ENCODE results near the gene DRD1.
"Not testable (repeated sequence)": the region's sequence is repeated elsewhere in the genome, so short reads cannot be mapped to it uniquely, and the experiment has no call there.

DRD1 gene

DNA sequence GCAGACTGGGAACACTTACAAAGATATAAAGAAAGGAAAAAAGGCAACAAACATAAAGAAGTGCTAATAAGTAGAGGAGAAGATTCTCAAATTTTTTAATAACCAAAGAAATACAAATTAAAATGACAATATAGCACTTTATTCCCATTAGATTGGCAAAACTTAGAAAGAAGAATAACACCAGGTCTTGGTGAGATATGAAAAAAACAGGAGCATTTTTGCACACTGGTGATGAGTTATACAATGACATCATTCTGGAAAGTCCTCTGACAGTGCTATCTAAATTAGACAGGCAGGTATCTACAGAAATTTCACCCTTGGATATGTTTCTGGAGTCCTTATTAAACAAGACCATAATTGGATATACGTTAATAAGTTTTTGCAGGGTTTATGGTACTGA lies 24.9 kb upstream of the DRD1 start:
- no peak for DNase-seq (ENCODE audit: low read depth in 2 of 2, low spot score in 1 of 2)

- DNase-seq (ENCODE audit: low read depth in 2 of 2, low spot score in 1 of 2) = no peak
These were observed 24.2 kb upstream of the DRD1 start for GRCh38 chr5:175467983-175468690.

GRCh38 chr5:175466700-175467318 lies 22.8 kb upstream of the DRD1 start:
- no peak for DNase-seq (ENCODE audit: low read depth in 2 of 2, low spot score in 1 of 2)

GRCh38 chr5:175465282-175465681 lies 21.3 kb upstream of the DRD1 start:
- no peak for DNase-seq (ENCODE audit: low read depth in 2 of 2, low spot score in 1 of 2)

- DNase-seq (ENCODE audit: low read depth in 2 of 2, low spot score in 1 of 2) = no peak
These were observed 20.9 kb upstream of the DRD1 start for GRCh38 chr5:175464942-175465233.

GRCh38 chr5:175464074-175464941 lies 20.3 kb upstream of the DRD1 start:
- peak; percentile 11 to 33 for DNase-seq (ENCODE audit: low read depth in 2 of 2, low spot score in 1 of 2)

DNA sequence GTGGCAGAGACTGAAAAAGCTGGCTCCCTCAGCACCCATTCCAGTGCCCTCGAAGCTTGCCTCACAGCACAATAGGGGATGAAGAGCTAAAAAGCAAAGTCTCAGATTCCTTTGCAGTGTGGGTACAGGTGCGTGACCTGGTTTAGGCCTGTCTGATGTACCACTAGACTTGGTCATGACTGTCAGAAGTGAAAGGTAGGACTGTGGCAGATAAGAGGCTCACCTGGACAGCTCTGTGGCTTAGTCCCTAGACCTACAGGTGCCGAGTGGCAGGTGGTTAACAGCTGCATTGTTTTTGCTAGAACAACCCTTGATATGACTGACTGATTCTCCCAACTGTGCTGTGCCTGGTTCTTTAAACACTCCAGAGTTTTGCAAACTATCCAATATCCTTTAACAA lies 19.7 kb upstream of the DRD1 start:
- DNase-seq (ENCODE audit: low read depth in 2 of 2, low spot score in 1 of 2) = no peak

DNA sequence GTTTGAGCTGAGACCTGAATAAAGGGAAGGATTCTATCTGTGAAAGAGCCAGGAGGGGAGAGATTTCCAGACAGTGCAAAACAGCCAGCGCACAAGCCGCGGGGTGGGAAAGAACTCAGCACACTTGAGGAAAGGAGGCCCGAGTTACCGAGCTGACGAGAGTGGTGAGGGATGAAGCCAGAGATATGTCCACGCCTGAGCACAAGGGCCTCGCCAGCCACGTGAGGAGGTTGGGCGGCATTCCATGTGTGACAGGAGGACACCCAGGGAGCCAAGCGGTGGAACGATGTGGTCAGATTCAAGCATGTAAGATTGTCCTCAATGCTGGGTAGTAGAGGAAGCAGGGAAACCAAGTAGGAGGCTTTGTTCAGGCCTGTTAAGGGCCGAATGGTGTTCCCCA lies 17.4 kb upstream of the DRD1 start:
- no peak for DNase-seq (ENCODE audit: low read depth in 2 of 2, low spot score in 1 of 2)

DNA sequence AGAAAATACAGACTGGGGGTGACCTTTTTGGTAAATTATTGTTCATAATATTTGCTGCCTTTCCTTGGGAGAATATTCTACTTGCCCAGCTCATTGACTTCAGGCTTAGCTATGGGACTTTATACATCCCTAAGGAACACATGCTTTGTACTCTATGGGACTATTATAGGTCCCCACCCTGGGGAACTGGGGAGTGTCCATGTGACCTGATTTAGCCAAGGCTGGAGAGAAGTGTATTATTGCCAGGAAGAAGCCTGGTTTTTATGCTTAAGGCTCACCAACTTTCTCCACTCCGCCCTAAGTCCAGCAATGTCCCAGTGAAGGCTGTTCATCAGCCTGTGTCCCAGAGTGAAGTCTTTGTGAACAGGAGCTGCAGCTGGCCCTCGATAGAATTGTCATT lies 16.6 kb upstream of the DRD1 start:
- DNase-seq (ENCODE audit: low read depth in 2 of 2, low spot score in 1 of 2) = no peak

- DNase-seq (ENCODE audit: low read depth in 2 of 2, low spot score in 1 of 2) = no peak
These were observed 16.1 kb upstream of the DRD1 start for GRCh38 chr5:175460126-175460525.

DNA sequence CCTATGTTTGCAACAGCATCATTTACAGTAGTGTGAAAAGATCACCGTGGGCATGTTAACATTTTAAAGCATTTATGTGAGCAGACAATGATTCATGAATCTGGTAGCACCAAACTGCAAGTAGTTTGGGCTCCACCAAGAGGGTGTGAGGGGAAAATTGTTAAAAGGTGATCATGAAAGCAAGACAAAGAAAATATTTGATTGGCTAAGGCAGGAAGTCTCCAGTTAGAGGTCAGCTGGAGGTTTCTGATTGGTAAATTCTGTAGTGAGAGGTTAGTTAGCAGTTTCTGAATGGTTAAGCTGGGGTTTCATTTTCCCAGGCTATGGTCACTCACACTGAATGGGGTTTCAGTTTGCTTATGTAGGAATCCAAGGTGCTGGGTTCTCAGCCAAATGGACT lies 13.5 kb upstream of the DRD1 start:
- no peak for DNase-seq (ENCODE audit: low read depth in 2 of 2, low spot score in 1 of 2)

- DNase-seq (ENCODE audit: low read depth in 2 of 2, low spot score in 1 of 2) = no peak
These were observed 12.2 kb upstream of the DRD1 start for GRCh38 chr5:175456105-175456742.

- DNase-seq (ENCODE audit: low read depth in 2 of 2, low spot score in 1 of 2) = not testable (repeated sequence)
These were observed 10.4 kb upstream of the DRD1 start for GRCh38 chr5:175454338-175454737.

- no peak for DNase-seq (ENCODE audit: low read depth in 2 of 2, low spot score in 1 of 2)
These were observed 8.2 kb upstream of the DRD1 start for GRCh38 chr5:175452166-175452565.

DNA sequence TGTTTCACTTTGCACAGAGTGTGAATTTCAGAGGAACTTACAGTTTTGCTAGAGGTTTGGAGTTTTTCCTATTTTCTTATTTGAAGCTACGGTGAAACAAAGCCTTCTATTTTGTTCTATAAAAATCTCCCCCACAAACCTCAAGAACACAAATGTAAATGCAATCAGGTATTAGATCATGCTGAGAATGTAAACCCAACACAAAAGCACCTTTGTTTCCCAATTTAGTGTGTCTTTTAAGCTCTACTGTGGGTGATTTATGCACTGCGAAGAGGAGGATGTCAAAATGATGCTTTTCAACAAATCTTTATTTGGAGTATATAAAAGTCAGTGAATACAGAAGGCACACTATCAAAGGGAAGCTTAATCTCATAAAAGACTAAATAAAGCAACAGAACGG lies 4.3 kb upstream of the DRD1 start:
- DNase-seq (ENCODE audit: low read depth in 2 of 2, low spot score in 1 of 2) = no peak

DNA sequence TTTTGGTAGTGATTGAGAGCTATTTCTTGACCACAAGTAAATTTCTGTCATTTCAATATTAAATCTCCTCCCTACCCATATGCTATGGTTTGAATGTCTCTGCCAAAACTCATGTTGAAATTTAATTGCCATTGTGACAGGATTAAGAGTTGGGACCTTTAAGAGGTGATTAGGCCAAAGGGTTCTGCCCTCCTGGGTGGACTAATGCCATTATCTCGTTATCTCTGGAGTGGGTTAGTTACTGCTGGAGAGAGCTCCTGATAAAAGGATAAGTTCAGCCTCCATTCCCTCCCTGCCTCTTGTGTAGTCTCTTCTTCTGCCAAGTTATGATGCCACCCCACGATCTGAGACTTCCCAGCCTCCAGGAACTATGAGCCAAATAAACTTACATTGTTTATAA lies 3.6 kb upstream of the DRD1 start:
- DNase-seq (ENCODE audit: low read depth in 2 of 2, low spot score in 1 of 2) = no peak

DNA sequence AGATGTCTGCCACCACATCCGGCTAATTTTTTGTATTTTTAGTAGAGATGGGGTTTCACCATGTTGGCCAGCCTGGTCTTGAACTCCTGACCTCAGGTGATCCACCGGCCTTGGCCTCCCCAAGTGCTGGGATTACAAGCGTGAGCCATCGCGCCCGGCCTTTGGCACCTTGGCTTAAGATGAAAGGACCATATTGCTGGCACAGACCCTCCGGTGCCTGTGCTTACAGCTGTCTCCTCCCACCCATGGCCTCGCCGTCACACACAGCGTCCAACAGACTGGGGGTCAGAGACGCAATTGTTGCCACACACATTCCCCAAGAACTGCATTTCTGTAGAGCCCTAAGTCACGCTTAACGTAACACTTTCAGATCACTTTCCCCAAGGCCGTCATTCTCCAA lies 2.4 kb upstream of the DRD1 start:
- DNase-seq (ENCODE audit: low read depth in 2 of 2, low spot score in 1 of 2) = not testable (repeated sequence)

- DNase-seq (ENCODE audit: low read depth in 2 of 2, low spot score in 1 of 2) = no peak
These were observed 999 bp upstream of the DRD1 start for GRCh38 chr5:175444905-175445456.

- DNase-seq (ENCODE audit: low read depth in 2 of 2, low spot score in 1 of 2) = no peak
These were observed 395 bp downstream of the DRD1 start for GRCh38 chr5:175443514-175444059.

DNA sequence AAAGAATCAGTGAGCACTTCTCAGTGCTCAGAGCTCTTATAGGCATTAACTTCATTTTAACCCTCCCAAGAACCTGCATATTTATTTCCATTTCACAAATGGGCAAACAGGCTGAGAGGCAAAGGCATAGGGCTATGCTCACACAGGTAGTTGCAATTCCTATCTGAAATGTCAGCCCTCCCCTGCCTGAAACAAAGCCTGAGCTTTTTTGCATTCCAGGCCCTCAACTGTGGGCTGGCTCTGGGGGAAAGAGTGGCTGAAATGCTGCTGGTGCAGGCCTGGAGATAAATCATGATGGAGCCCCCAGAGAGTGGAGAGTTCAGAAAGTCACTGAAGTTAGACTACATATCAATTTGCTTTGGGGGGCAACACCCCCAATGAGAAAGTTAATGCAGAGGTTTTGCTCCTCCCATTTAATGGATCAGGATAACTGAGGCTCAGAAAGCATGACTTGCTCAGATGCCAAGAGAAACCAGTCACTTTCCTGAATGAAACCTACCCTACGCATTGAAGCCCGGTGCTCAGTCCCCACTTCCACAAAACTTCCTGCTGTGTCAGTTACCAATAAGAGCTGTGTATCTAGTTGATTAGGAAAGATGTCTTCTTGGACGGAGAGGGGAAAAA lies 5.6 kb downstream of the DRD1 start:
- no peak for DNase-seq (ENCODE audit: low read depth in 2 of 2, low spot score in 1 of 2)

DNA sequence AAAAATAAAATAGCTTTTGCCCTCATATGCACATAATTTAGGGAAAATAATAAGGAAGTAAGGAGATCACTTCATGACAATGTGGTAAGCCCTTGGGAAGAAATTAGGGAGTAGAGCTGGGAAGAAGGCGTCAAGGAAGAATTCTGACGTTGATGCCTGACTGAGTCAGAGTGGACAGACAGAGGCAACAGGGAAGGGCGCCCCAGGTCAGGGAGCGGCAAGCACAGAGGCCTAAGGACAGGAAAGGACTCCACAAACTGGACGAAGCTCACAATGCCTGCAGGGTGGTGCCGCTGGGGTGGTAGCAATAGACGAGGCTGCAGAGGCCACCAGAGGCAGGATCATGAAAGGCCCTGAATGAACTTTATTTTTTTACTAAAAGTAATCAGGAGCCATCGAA lies 7.6 kb downstream of the DRD1 start:
- DNase-seq (ENCODE audit: low read depth in 2 of 2, low spot score in 1 of 2) = no peak
